ENCODE data around the gene FAM13B. TPM values are rescaled to one million over a fixed set of nuclear protein-coding genes. Genes with fewer than 3 reads are reported as not detected.

FAM13B gene
- total and polyA plus RNA-seq, 9 of the 15 experiments (the other 6 are each of a cell fraction or from before 2014, with no cell fraction given) = 2.3 to 21.6 (median 14.1) TPM

DNA sequence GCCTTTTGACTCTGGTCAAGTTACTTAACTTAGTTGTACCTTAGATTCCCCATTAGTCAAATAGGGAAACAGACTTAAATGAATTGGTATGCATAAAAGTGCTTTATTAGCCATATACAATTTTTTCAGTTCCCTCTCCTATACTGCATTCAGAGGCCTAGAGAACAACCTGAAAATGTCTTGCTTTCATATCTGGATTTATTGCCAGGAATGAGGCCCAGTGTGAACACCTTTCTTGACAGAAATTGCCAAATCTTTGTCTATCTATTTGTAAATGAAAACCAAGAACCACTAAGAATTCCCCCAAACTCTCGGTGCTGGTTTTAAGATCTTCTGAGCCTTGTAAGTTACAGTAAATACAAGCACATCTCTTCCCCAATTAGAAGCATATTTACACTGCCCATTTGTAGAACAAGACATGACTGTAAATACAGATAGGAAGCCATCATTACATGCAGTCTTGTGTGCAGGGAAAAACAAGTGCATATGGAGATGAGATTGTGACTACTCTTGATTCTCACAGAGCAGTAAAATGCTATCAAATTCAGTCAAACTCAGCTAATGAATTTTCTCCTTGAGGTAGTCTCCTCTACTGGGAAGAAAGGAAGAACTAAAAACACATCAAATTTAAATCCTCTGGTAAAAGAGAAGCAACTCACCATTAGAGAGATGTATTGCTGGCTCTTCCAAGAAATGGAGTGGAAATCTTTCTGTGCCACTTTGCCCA is 5.2 kb upstream of the FAM13B start (continued):
- TF ChIP-seq, protein P1, sequence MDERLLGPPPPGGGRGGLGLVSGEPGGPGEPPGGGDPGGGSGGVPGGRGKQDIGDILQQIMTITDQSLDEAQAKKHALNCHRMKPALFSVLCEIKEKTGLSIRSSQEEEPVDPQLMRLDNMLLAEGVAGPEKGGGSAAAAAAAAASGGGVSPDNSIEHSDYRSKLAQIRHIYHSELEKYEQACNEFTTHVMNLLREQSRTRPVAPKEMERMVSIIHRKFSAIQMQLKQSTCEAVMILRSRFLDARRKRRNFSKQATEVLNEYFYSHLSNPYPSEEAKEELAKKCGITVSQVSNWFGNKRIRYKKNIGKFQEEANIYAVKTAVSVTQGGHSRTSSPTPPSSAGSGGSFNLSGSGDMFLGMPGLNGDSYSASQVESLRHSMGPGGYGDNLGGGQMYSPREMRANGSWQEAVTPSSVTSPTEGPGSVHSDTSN (CRISPR knock-in tag; IDR thresholded peaks at IDR 0.05; ENCODE audit: low read depth) = no peak
- TF ChIP-seq, protein P1 (tag; conservative IDR thresholded peaks at IDR 0.05; ENCODE audit: low read depth) = no peak
- no peak for TF ChIP-seq SMARCA4 (IDR thresholded peaks at IDR 0.05)
- TF ChIP-seq FUS (optimal IDR thresholded peaks at IDR 0.05; ENCODE audit: low read depth, low read length) = no peak
- TF ChIP-seq ZSCAN32 (CRISPR knock-in tag; IDR thresholded peaks at IDR 0.05) = no peak
- TF ChIP-seq KDM5B (IDR thresholded peaks at IDR 0.05; ENCODE audit: insufficient replicate concordance, low read depth, low read length) = no peak
- TF ChIP-seq RAD21 (CRISPR knock-in tag; conservative IDR thresholded peaks at IDR 0.05 in 1 of 2, IDR thresholded peaks at IDR 0.05 in 1 of 2) = no peak

DNA sequence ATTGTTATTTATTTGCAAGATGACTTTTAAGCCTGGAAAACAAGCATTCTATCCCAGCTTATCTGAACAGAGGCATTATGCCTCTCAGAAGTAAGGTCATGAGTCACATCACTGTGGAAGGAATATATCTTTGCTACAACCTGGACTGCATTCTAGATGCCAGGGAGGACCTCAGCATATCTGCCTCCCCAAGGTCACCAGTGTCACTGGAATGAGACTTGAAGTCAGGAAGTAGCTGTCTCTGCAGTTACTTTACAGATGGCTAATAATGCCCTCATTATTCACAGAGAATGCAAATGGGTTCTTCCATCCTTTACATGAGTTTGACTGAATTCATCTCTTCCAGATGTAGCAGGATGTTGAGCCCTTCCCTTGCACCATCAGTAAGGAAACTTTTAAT is 4.4 kb upstream of the FAM13B start:
- Histone ChIP-seq H3K79me2 (ENCODE audit: control insufficient read depth, insufficient read depth, low read length) (peaks cover 6% of the 10 kb centered on the region), H3K4me1 (replicated peaks in 1 of 2; ENCODE audit: control insufficient read depth in 2 of 2, insufficient read depth in 2 of 2, low read length in 2 of 2) (peaks cover 5 to 11% of the 10 kb centered on the region in 2 experiments; a peak in 3 of 5 replicates), H3K9me1 (ENCODE audit: control insufficient read depth, insufficient read depth, low read length) (no peaks in the 10 kb centered on the region), H3K4me2 (ENCODE audit: insufficient read depth, low read length) (no peak overlapping the region), H3K9me3 (replicated peaks; ENCODE audit: control insufficient read depth, insufficient read depth, low read depth, low read length) (no peaks in the 10 kb centered on the region; the same call in 1 of the 2 replicates), H3K27me3 (ENCODE audit: control insufficient read depth in 2 of 2, insufficient read depth in 2 of 2, low read length in 2 of 2) (no peaks in the 10 kb centered on the region), H2AFZ (ENCODE audit: low read depth, low read length) (no peak overlapping the region), H3K36me3 (ENCODE audit: control insufficient read depth, insufficient read depth, low read length) (no peaks in the 10 kb centered on the region), H3K9ac (ENCODE audit: insufficient read depth in 1 of 2, low read depth in 2 of 2, low read length in 2 of 2) (no peak overlapping the region), H3K27ac (ENCODE audit: extremely low read depth, low read depth, low read length) (no peak overlapping the region), H4K20me1 (replicated peaks; ENCODE audit: control insufficient read depth, insufficient read depth, low read length) (peaks cover 2% of the 10 kb centered on the region; the same call in 1 of the 2 replicates), H3K4me3 (no peak overlapping the region)
- ChIA-PET POLR2A (no interaction called here), CTCF (ENCODE audit: low intra/inter-chr PET ratio) (interaction anchor here (1.0 to 4.2 kb wide), 3 partner anchors 27 to 407 kb away, joined by 3 to 35 read pairs (median 3); no protein-coding TSS in a partner anchor)
- TF ChIP-seq ZNF707 (CRISPR knock-in tag; conservative IDR thresholded peaks at IDR 0.05) (no peak), CBFA2T2 (conservative IDR thresholded peaks at IDR 0.05) (0 out of 2 replicates have a peak, but pooled peaks have one; percentile 3), SUPT5H (IDR thresholded peaks at IDR 0.05) (no peak)
- ATAC-seq (no peak), FAIRE-seq (no peak), DNase-seq (ENCODE audit: extremely low read depth in 1 of 4, low spot score in 3 of 4) (no peak)
- BruUV-seq (replicated peaks) = no TSS peak
- intact Hi-C loops (cut with micrococcal nuclease) (loop anchor here (2.0 kb wide), 1 partner anchor 258 kb away; no protein-coding TSS in a partner anchor), in situ Hi-C loops (cut with MboI) (no loop called here)
